ENCODE data around the gene CHST5.
"Not testable (repeated sequence)": the region's sequence is repeated elsewhere in the genome, so short reads cannot be mapped to it uniquely, and the experiment has no call there.

Gene CHST5

GRCh38 chr16:75506107-75506506, 29.8 kb downstream of the CHST5 start:
- Histone ChIP-seq H2BK120ac (ENCODE audit: low read depth, low read length) (no peak overlapping the region), H3K18ac (ENCODE audit: low read length) (no peak overlapping the region), H3K27me3 (ENCODE audit: control insufficient read depth in 3 of 3, insufficient read depth in 3 of 3, low read depth in 1 of 3, low read length in 3 of 3) (peaks cover 0 to 1% (median 0%) of the 10 kb centered on the region in 3 experiments), H2BK12ac (ENCODE audit: low read length) (no peak overlapping the region), H3K4ac (ENCODE audit: low read length) (no peak overlapping the region), H3K27ac (replicated peaks; ENCODE audit: low read length) (no peak overlapping the region), H2AFZ (ENCODE audit: low read length) (peak overlapping the region; percentile 26), H2BK15ac (ENCODE audit: low read length) (no peak overlapping the region), H3K9ac (ENCODE audit: low read depth, low read length, poor library complexity) (no peak overlapping the region), H3K36me3 (replicated peaks in 1 of 2; ENCODE audit: control insufficient read depth in 2 of 2, insufficient read depth in 2 of 2, low read length in 2 of 2) (no peaks in the 10 kb centered on the region), H3K79me1 (ENCODE audit: low read depth, low read length) (no peaks in the 10 kb centered on the region), H4K91ac (ENCODE audit: low read depth, low read length, poor library complexity) (no peak overlapping the region), H3K9me3 (replicated peaks in 1 of 2; ENCODE audit: control insufficient read depth in 2 of 2, insufficient read depth in 1 of 2, low read depth in 1 of 2, low read length in 2 of 2) (no peaks in the 10 kb centered on the region), H3K4me1 (ENCODE audit: control insufficient read depth in 2 of 2, insufficient read depth in 1 of 2, low read depth in 1 of 2, low read length in 2 of 2) (peaks cover 0 to 4% of the 10 kb centered on the region in 2 donors), H2BK5ac (ENCODE audit: low read length) (no peak overlapping the region), H3K4me3 (ENCODE audit: low read length in 2 of 2) (no peak overlapping the region), H3K4me2 (ENCODE audit: insufficient read depth, low read length, poor library complexity, severe bottlenecking) (no peak overlapping the region), H3K14ac (ENCODE audit: low read length) (no peak overlapping the region), H3K23ac (ENCODE audit: low read depth, low read length, poor library complexity) (no peak overlapping the region), H2AK5ac (ENCODE audit: low read depth, low read length) (no peak overlapping the region), H4K8ac (ENCODE audit: low read depth, low read length) (no peak overlapping the region)
- WGBS, 2 donors (ENCODE audit: extremely low coverage in 2 of 2, insufficient read length in 2 of 2, insufficient replicate concordance in 1 of 2): no CpG with 5 or more reads among the region's 3 CpGs
- DNase-seq (ENCODE audit: low spot score): no peak

- no CpG with 5 or more reads among the region's 1 CpG for WGBS, 2 donors (ENCODE audit: extremely low coverage in 2 of 2, insufficient read length in 2 of 2, insufficient replicate concordance in 1 of 2)
- Histone ChIP-seq H3K4me2 (ENCODE audit: insufficient read depth, low read length, poor library complexity, severe bottlenecking) (no peak overlapping the region), H3K4me1 (ENCODE audit: control insufficient read depth in 2 of 2, insufficient read depth in 1 of 2, low read depth in 1 of 2, low read length in 2 of 2) (peaks cover 0 to 4% of the 10 kb centered on the region in 2 donors), H3K18ac (ENCODE audit: low read length) (no peak overlapping the region), H3K14ac (ENCODE audit: low read length) (no peak overlapping the region), H2BK15ac (ENCODE audit: low read length) (no peak overlapping the region), H4K8ac (ENCODE audit: low read depth, low read length) (no peak overlapping the region), H3K4ac (ENCODE audit: low read length) (no peak overlapping the region), H3K9ac (ENCODE audit: low read depth, low read length, poor library complexity) (no peak overlapping the region), H3K23ac (ENCODE audit: low read depth, low read length, poor library complexity) (no peak overlapping the region), H3K79me1 (ENCODE audit: low read depth, low read length) (no peaks in the 10 kb centered on the region), H3K27me3 (ENCODE audit: control insufficient read depth in 3 of 3, insufficient read depth in 3 of 3, low read depth in 1 of 3, low read length in 3 of 3) (peaks cover 0 to 10% (median 0%) of the 10 kb centered on the region in 3 experiments), H3K4me3 (ENCODE audit: low read length in 2 of 2) (no peak overlapping the region), H2AK5ac (ENCODE audit: low read depth, low read length) (no peak overlapping the region), H3K27ac (replicated peaks; ENCODE audit: low read length) (no peak overlapping the region), H2BK5ac (ENCODE audit: low read length) (no peak overlapping the region), H4K91ac (ENCODE audit: low read depth, low read length, poor library complexity) (no peak overlapping the region), H3K9me3 (replicated peaks in 1 of 2; ENCODE audit: control insufficient read depth in 2 of 2, insufficient read depth in 1 of 2, low read depth in 1 of 2, low read length in 2 of 2) (peaks cover 0 to 3% of the 10 kb centered on the region in 2 donors), H3K36me3 (replicated peaks in 1 of 2; ENCODE audit: control insufficient read depth in 2 of 2, insufficient read depth in 2 of 2, low read length in 2 of 2) (no peaks in the 10 kb centered on the region), H2BK120ac (ENCODE audit: low read depth, low read length) (no peak overlapping the region), H2BK12ac (ENCODE audit: low read length) (no peak overlapping the region), H2AFZ (ENCODE audit: low read length) (no peak overlapping the region)
- DNase-seq (ENCODE audit: low spot score): no peak
Measured at GRCh38 chr16:75503801-75504200, 32.1 kb downstream of the CHST5 start.

GRCh38 chr16:75502916-75503605, 32.8 kb downstream of the CHST5 start:
- H3K27me3 ChIP-seq (ENCODE audit: control insufficient read depth in 3 of 3, insufficient read depth in 3 of 3, low read depth in 1 of 3, low read length in 3 of 3): peaks cover 0 to 10% (median 0%) of the 10 kb centered on the region in 3 experiments
- H3K9me3 ChIP-seq (replicated peaks in 1 of 2; ENCODE audit: control insufficient read depth in 2 of 2, insufficient read depth in 1 of 2, low read depth in 1 of 2, low read length in 2 of 2): peaks cover 0 to 3% of the 10 kb centered on the region in 2 donors
- H2AFZ ChIP-seq (ENCODE audit: low read length): no peak overlapping the region
- H3K9ac ChIP-seq (ENCODE audit: low read depth, low read length, poor library complexity): no peak overlapping the region
- H3K23ac ChIP-seq (ENCODE audit: low read depth, low read length, poor library complexity): no peak overlapping the region
- no peak overlapping the region for H3K27ac ChIP-seq (replicated peaks; ENCODE audit: low read length)
- H3K79me1 ChIP-seq (ENCODE audit: low read depth, low read length): no peaks in the 10 kb centered on the region
- H2BK15ac ChIP-seq (ENCODE audit: low read length): no peak overlapping the region
- no peak overlapping the region for H3K4ac ChIP-seq (ENCODE audit: low read length)
- no peak overlapping the region for H4K91ac ChIP-seq (ENCODE audit: low read depth, low read length, poor library complexity)
- no peak overlapping the region for H2BK12ac ChIP-seq (ENCODE audit: low read length)
- no peak overlapping the region for H2BK5ac ChIP-seq (ENCODE audit: low read length)
- no peak overlapping the region for H3K18ac ChIP-seq (ENCODE audit: low read length)
- H3K4me1 ChIP-seq (ENCODE audit: control insufficient read depth in 2 of 2, insufficient read depth in 1 of 2, low read depth in 1 of 2, low read length in 2 of 2): peaks cover 0 to 4% of the 10 kb centered on the region in 2 donors
- H2AK5ac ChIP-seq (ENCODE audit: low read depth, low read length): no peak overlapping the region
- no peaks in the 10 kb centered on the region for H3K36me3 ChIP-seq (replicated peaks in 1 of 2; ENCODE audit: control insufficient read depth in 2 of 2, insufficient read depth in 2 of 2, low read length in 2 of 2)
- WGBS, 2 donors (ENCODE audit: extremely low coverage in 2 of 2, insufficient read length in 2 of 2, insufficient replicate concordance in 1 of 2): no CpG with 5 or more reads among the region's 4 CpGs
- no peak overlapping the region for H3K4me2 ChIP-seq (ENCODE audit: insufficient read depth, low read length, poor library complexity, severe bottlenecking)
- DNase-seq (ENCODE audit: low spot score): no peak
- H3K14ac ChIP-seq (ENCODE audit: low read length): no peak overlapping the region
- no peak overlapping the region for H2BK120ac ChIP-seq (ENCODE audit: low read depth, low read length)
- H4K8ac ChIP-seq (ENCODE audit: low read depth, low read length): no peak overlapping the region
- no peak overlapping the region for H3K4me3 ChIP-seq (ENCODE audit: low read length in 2 of 2)

GRCh38 chr16:75501820-75502219, 34.1 kb downstream of the CHST5 start:
- not testable (repeated sequence) for H4K91ac ChIP-seq (ENCODE audit: low read depth, low read length, poor library complexity); H3K4me1 ChIP-seq (ENCODE audit: control insufficient read depth in 2 of 2, insufficient read depth in 1 of 2, low read depth in 1 of 2, low read length in 2 of 2); H2AFZ ChIP-seq (ENCODE audit: low read length); H2AK5ac ChIP-seq (ENCODE audit: low read depth, low read length); H3K14ac ChIP-seq (ENCODE audit: low read length); H3K9ac ChIP-seq (ENCODE audit: low read depth, low read length, poor library complexity); DNase-seq (ENCODE audit: low spot score); H3K18ac ChIP-seq (ENCODE audit: low read length); H4K8ac ChIP-seq (ENCODE audit: low read depth, low read length); H3K27ac ChIP-seq (replicated peaks; ENCODE audit: low read length); H2BK15ac ChIP-seq (ENCODE audit: low read length); H3K4me2 ChIP-seq (ENCODE audit: insufficient read depth, low read length, poor library complexity, severe bottlenecking); H2BK12ac ChIP-seq (ENCODE audit: low read length); H3K79me1 ChIP-seq (ENCODE audit: low read depth, low read length); H3K4me3 ChIP-seq (ENCODE audit: low read length in 2 of 2); H3K4ac ChIP-seq (ENCODE audit: low read length); H2BK120ac ChIP-seq (ENCODE audit: low read depth, low read length); H3K23ac ChIP-seq (ENCODE audit: low read depth, low read length, poor library complexity); H3K9me3 ChIP-seq (replicated peaks in 1 of 2; ENCODE audit: control insufficient read depth in 2 of 2, insufficient read depth in 1 of 2, low read depth in 1 of 2, low read length in 2 of 2); H2BK5ac ChIP-seq (ENCODE audit: low read length); H3K36me3 ChIP-seq (replicated peaks in 1 of 2; ENCODE audit: control insufficient read depth in 2 of 2, insufficient read depth in 2 of 2, low read length in 2 of 2)
- H3K27me3 ChIP-seq (ENCODE audit: control insufficient read depth in 3 of 3, insufficient read depth in 3 of 3, low read depth in 1 of 3, low read length in 3 of 3): peaks cover 0 to 18% (median 0%) of the 10 kb centered on the region in 3 experiments
- no CpG with 5 or more reads among the region's 6 CpGs for WGBS, 2 donors (ENCODE audit: extremely low coverage in 2 of 2, insufficient read length in 2 of 2, insufficient replicate concordance in 1 of 2)

Data from neuronal stem cell (in vitro differentiated cells).